ES-I3 (cell line): ENCODE results near the gene PHF10.
"Not testable (repeated sequence)": the region's sequence is repeated elsewhere in the genome, so short reads cannot be mapped to it uniquely, and the experiment has no call there.

Experiments
- H3K36me3 ChIP-seq: 2 replicates; pipeline ENCODE4 v1.6.1; 2013; ENCODE audit warnings: mild to moderate bottlenecking, low read length, control low read depth, moderate library complexity; ENCODE audit not compliant: insufficient read depth
- H3K4me1 ChIP-seq: 2 replicates; pipeline ENCODE4 v1.6.1; 2013; ENCODE audit warnings: mild to moderate bottlenecking, control low read depth, low read length; ENCODE audit not compliant: insufficient read depth
- H3K9ac ChIP-seq: 2 replicates; pipeline ENCODE4 v1.6.1; 2013; ENCODE audit warnings: low read depth, mild to moderate bottlenecking, low read length, moderate library complexity
- H3K9me3 ChIP-seq: 2 replicates; pipeline ENCODE4 v1.6.1; 2013; ENCODE audit warnings: mild to moderate bottlenecking, low read length, moderate library complexity; ENCODE audit not compliant: control insufficient read depth, insufficient read depth

PHF10 gene

DNA sequence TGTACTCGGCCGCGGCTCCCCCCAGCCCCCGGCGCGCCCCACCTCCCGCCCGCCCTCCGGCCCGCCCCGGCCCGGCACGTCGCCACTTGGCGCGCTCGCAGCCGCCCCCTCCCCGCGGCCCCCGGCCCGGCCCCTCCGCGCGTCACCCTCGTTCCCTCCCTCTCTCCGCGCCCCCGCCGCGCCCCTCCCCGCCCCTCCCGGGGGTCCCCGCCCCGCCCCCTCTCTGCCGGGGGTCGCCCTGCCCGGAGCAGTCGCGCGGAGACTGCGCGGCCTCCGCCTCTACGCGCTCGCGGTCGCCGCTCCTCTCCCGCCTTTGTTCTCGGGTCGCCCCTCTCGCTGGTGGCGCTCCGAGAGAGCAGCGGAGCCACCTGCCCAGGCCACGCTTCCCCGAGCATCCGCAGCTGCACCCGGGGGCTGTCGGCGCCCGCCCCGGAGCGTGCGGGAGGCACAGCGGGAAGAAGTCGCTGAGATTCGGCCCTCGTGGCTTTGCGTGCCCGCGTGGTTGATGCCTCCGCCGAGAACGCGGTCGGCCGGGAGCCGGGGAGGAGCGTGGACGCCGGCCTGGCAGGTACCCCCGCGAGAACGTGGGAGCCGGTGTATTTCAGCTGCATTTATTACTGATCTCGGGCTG, at the start of gene PHF10:
Gene PHF10, minus strand, starts transcription at position 7 of the 631 bp plus-strand sequence. CDS start 569 bp downstream, outside the sequence.
- no peaks in the 10 kb centered on the region for H3K9me3 ChIP-seq
- H3K36me3 ChIP-seq = no peaks in the 10 kb centered on the region
- H3K9ac ChIP-seq = peak within 1 kb of the TSS; percentile 94
- peaks cover 4% of the 10 kb centered on the region; the same call in 1 of the 2 replicates for H3K4me1 ChIP-seq

DNA sequence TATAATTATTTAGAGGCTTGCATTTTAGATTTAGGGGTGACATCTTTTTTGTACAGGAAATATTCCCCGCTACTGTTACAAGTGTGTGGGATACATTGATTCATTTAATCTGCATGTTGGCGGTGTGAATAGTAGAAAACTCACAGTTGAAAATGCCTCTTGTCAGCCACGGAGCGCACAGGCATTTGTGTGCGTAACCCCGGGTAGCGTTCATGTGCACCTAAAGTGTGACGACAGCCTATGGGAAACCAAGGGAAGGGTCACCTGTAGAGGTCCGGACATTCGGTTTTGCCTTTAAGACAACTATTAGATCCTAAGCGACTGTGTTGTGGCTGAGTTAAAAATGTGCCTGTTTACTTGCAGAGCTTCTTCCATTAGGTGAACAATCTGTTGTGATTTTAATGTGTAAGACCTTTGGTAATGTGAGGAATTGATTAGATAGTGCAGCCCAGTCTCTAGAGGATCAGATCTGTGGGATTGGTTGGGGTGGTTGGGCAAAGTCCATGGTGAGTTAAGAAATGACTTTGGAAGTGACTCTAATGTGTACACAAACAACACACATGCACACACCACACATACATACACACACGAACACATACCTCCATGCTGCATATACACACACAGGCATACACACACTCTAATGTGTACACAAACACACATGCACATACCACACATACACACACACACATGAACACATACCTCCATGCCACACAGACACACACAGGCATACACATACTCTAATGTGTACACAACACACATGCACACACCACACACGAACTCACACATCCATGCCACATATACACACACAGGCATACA, 42.8 kb upstream of the PHF10 start:
- no peak overlapping the region for H3K9ac ChIP-seq
- H3K36me3 ChIP-seq = no peaks in the 10 kb centered on the region; the same call in 1 of the 2 replicates
- no peaks in the 10 kb centered on the region for H3K9me3 ChIP-seq
- H3K4me1 ChIP-seq = no peaks in the 10 kb centered on the region

GRCh38 chr6:169766232-169766631, 41.9 kb upstream of the PHF10 start:
- no peaks in the 10 kb centered on the region for H3K9me3 ChIP-seq
- no peaks in the 10 kb centered on the region for H3K36me3 ChIP-seq
- H3K9ac ChIP-seq = no peak overlapping the region
- H3K4me1 ChIP-seq = no peaks in the 10 kb centered on the region

- H3K36me3 ChIP-seq, H3K4me1 ChIP-seq, H3K9me3 ChIP-seq, H3K9ac ChIP-seq: not testable (repeated sequence)
These were observed 41.5 kb upstream of the PHF10 start for GRCh38 chr6:169765789-169766188.

DNA sequence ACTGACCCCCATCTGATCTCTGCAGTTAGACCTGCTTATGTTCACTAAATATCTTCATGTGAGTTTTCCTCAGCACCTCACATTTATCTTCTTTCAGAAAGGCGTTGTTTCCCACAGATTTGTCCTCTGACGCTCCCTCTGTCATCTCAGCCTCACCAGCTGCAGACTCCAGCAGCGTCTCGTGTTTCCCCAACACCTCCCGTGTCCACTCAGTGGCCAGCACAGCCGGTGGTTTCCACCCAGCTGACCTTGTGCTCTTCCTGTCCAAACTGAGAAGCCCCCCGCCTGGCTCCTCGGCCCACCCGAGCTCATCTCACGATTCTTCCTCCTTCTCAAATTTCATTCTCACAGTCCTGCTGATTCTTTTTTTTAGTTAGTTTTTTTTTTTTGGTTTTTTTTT, 39.6 kb upstream of the PHF10 start:
- H3K9ac ChIP-seq = no peak overlapping the region
- H3K4me1 ChIP-seq = no peaks in the 10 kb centered on the region
- H3K36me3 ChIP-seq = peaks cover 3% of the 10 kb centered on the region; the same call in 1 of the 2 replicates
- no peaks in the 10 kb centered on the region for H3K9me3 ChIP-seq

DNA sequence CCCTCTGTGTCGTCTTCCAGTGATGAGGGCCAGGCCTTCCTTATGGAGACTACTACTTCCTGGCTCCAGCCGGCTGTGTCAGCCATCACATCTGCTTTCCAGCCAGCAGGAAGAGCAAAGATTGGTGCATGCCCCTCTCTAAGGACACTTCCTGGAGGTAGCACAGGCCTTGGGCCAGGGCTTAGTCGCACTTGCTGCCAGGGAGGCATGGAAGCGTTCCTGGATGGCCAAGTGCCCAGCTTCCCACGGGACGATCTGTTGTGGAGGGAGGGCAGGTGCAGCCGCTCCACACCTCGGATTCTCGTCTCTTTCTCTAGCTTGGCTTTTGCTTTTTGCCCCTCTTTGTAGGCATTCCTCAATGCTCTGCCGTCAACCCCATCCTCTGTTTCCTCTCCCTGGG, 39.0 kb upstream of the PHF10 start:
- Histone ChIP-seq H3K9ac (no peak overlapping the region), H3K36me3 (peaks cover 3% of the 10 kb centered on the region; the same call in 1 of the 2 replicates)

DNA sequence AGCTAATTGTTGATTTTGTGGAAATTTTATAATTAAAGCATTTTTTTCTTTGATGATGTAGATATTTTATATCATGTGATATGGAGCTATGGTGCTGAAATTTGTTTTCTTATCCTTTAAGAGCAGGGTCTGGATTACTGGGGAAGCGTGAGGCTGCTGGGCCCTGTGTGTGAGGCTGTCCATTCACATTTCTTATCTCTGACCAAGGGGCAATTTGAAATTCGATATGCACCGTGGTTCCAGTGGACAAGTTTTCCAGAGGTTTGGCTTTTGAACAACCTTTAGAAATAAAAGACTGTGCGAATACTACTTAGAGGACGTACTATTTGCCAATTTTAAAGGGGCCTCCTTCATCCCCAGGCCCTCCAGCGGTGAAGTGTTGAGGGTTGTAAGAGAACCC, 30.9 kb upstream of the PHF10 start:
- H3K9me3 ChIP-seq = no peaks in the 10 kb centered on the region
- peaks cover 14% of the 10 kb centered on the region for H3K4me1 ChIP-seq
- H3K9ac ChIP-seq = no peak overlapping the region
- peaks cover 3% of the 10 kb centered on the region; the same call in 1 of the 2 replicates for H3K36me3 ChIP-seq

More for the DNA sequence above, 39.0 kb upstream of the PHF10 start:
- Histone ChIP-seq H3K4me1 (no peaks in the 10 kb centered on the region), H3K9me3 (no peaks in the 10 kb centered on the region)

DNA sequence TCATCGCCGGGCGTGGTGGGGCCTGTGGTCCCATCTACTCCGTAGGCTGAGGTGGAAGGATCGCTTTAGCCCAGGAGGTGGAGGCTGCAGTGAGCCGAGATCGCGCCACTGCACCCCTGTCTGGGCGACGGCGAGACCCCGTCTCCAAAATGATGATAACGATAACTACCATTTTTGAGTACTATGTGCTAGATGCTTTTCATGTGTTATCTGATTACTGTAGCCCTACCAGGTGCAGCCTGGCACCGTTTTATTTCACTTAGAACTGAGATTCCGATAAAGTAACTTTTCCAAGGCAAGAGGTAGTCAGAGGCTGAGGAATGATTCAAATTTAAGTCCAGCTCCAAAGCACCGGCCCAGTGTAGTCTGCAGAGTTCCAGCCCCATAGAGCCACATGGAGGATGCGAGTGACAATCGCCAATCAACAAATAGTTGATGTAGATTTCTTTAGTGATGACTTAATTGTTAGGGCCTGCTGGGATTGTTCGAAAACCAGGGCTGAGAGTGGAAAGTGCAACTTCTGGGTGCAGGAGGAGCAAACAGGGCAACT, 27.8 kb upstream of the PHF10 start:
- no peaks in the 10 kb centered on the region for H3K9me3 ChIP-seq
- peaks cover 16% of the 10 kb centered on the region for H3K4me1 ChIP-seq
- peak overlapping the region; percentile 98 for H3K9ac ChIP-seq
- no peaks in the 10 kb centered on the region for H3K36me3 ChIP-seq

GRCh38 chr6:169751242-169752073, 27.2 kb upstream of the PHF10 start, which contains the start of the genes DYNLT2 and ERMARD:
Gene DYNLT2, minus strand, starts transcription at chr6:169751572. Its CDS starts 114 bp downstream, at chr6:169751458.
Gene ERMARD, plus strand, starts transcription at chr6:169751622. Its CDS starts 36 bp downstream, at chr6:169751658.
- Histone ChIP-seq H3K36me3 (no peaks in the 10 kb centered on the region), H3K9me3 (no peaks in the 10 kb centered on the region), H3K4me1 (peaks cover 16% of the 10 kb centered on the region), H3K9ac (peak within 1 kb of the TSS; percentile 98)

DNA sequence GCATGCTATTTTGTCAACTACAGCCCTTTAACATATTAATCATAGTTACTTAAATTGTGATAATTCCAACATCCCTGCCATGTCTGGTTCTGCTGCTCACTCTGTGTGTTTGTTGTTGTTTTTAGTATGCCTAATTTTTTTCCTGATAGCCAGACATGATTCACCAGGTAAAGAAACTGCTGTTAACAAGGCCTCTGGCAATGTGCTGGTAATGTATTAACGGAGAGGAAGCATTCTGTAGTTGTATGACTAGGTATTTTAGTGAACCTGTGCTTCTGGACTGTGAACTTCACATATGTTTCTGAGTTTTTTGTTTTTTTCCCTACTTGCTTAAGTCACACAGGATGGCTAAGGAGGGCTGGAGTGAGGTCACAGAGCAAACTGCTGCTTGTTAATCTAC, 22.3 kb upstream of the PHF10 start:
- H3K9ac ChIP-seq = no peak overlapping the region
- H3K4me1 ChIP-seq = peaks cover 5% of the 10 kb centered on the region; the same call in 1 of the 2 replicates
- no peaks in the 10 kb centered on the region for H3K36me3 ChIP-seq
- H3K9me3 ChIP-seq = peaks cover 5% of the 10 kb centered on the region; the same call in 1 of the 2 replicates

- H3K9ac ChIP-seq = no peak overlapping the region
- H3K36me3 ChIP-seq = no peaks in the 10 kb centered on the region
- H3K9me3 ChIP-seq = peaks cover 5% of the 10 kb centered on the region; the same call in 1 of the 2 replicates
- H3K4me1 ChIP-seq = peaks cover 5% of the 10 kb centered on the region; the same call in 1 of the 2 replicates
These were observed 21.1 kb upstream of the PHF10 start for GRCh38 chr6:169745405-169745804.

DNA sequence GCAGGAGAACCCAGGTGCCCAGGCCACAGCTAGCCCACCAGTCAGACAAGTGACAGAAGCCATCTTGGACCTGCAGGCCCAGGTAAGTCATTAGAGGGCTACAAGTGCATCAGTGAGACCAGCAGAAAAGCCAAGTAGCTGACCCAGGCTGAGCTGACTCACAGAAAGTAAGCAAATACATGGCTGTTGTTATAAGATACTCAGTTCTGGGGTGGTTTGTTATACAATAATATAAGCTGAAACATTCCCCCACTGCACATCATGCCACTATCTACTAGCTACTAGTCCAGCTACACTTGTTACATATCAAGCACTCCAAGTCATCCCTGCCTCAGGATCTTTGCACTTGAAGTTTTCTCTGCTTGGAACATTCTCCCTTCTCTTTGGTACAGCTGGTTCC, 17.0 kb upstream of the PHF10 start:
- no peak overlapping the region for H3K9ac ChIP-seq
- no peaks in the 10 kb centered on the region for H3K4me1 ChIP-seq
- no peaks in the 10 kb centered on the region for H3K36me3 ChIP-seq
- H3K9me3 ChIP-seq = peaks cover 5% of the 10 kb centered on the region; the same call in 1 of the 2 replicates

DNA sequence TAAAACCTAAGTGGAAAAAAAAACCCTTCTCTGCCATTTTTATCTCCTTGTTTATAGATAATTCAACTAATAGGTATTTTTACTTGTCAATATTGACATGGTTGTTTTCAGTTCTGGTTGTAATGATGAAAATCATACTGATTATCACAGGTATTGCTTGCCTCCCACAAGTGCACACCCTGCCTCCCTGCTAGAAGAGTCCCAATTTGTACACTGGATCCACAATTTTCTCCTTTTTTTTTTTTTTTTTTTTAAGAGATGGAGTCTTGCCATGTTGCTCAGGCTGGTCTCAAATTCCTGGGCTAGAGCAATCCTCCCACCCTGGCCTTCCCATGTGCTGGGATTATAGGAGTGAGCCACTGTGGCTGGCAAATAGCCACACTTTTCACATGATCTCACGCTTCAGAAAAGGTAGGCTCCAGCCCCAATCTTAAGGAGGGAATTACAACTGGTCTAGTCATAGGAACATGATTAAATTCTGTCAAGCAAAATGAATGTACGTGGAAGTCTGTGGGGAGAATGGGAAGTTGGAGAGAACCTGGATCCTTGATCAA, 14.8 kb upstream of the PHF10 start:
- Histone ChIP-seq H3K9me3 (no peaks in the 10 kb centered on the region), H3K36me3 (no peaks in the 10 kb centered on the region), H3K4me1 (no peaks in the 10 kb centered on the region), H3K9ac (no peak overlapping the region)
